HCT116 (cell line): Measurements from ENCODE around the gene PEMT.

ENCODE experiments used
- CEBPB ChIP-seq: IDR thresholded peaks from 2 replicates; pipeline ENCODE4 v1.6.1; 2012; ENCODE audit warnings: low read depth
- CTCF ChIP-seq, 3 experiments: fragments of 200-600 bp in 1 of 3; sonication (generic) in 1 of 3; IDR thresholded peaks in 2 of 3; conservative IDR thresholded peaks in 1 of 3; 2 replicates each; pipeline ENCODE4 v1.5.1; 2012 to 2017; ENCODE audit warnings: low read depth in 2 of 3, low read length in 2 of 3, antibody characterized with exemption in 1 of 3, borderline replicate concordance in 1 of 3, control low read depth in 1 of 3, mild to moderate bottlenecking in 1 of 3, mixed read lengths in 1 of 3, mixed run types in 1 of 3, moderate library complexity in 1 of 3; ENCODE audit not compliant: insufficient read depth in 1 of 3
- EGR1 ChIP-seq: IDR thresholded peaks from 2 replicates; pipeline ENCODE4 v1.6.1; 2012; ENCODE audit warnings: low read depth
- EZH2phosphoT487 ChIP-seq: fragments of 200-600 bp; IDR thresholded peaks from 2 replicates; pipeline ENCODE4 v1.6.1; 2018; ENCODE audit warnings: antibody characterized with exemption, borderline replicate concordance
- JUND ChIP-seq: IDR thresholded peaks from 2 replicates; pipeline ENCODE4 v1.6.1; 2012
- POLR2A ChIP-seq: IDR thresholded peaks from 2 replicates; pipeline ENCODE4 v1.7.0; 2011; ENCODE audit warnings: borderline replicate concordance; ENCODE audit not compliant: insufficient read depth, insufficient read length; ENCODE audit errors: extremely low read depth
- POLR2AphosphoS5 ChIP-seq: IDR thresholded peaks from 2 replicates; pipeline ENCODE4 v1.6.1; 2011; ENCODE audit warnings: mild to moderate bottlenecking, low read depth, low read length, moderate library complexity
- SIN3A ChIP-seq: IDR thresholded peaks from 2 replicates; pipeline ENCODE4 v1.6.1; 2012; ENCODE audit warnings: low read depth
- SP1 ChIP-seq: IDR thresholded peaks from 2 replicates; pipeline ENCODE4 v1.6.1; 2012; ENCODE audit warnings: low read depth
- TCF7L2 ChIP-seq: IDR thresholded peaks from 2 replicates; pipeline ENCODE4 v1.7.0; 2011; ENCODE audit warnings: borderline replicate concordance, inconsistent platforms; ENCODE audit not compliant: insufficient read depth, insufficient read length; ENCODE audit errors: extremely low read depth
- YY1 ChIP-seq: IDR thresholded peaks from 2 replicates; pipeline ENCODE4 v1.6.1; 2011; ENCODE audit warnings: low read length, low read depth, moderate library complexity, mild to moderate bottlenecking; ENCODE audit not compliant: insufficient replicate concordance; ENCODE audit errors: extremely low read depth
- TF ChIP-seq, protein P1 (sequence below): IDR thresholded peaks from 2 replicates; pipeline ENCODE4 v1.6.1; 2012; ENCODE audit warnings: low read depth
- TF ChIP-seq, protein P2 (sequence below): IDR thresholded peaks from 2 replicates; pipeline ENCODE4 v1.6.1; 2012

- no peak for TF ChIP-seq YY1
- TF ChIP-seq CTCF (IDR thresholded peaks at IDR 0.05 in 2 of 3, conservative IDR thresholded peaks at IDR 0.05 in 1 of 3; ENCODE audit: borderline replicate concordance in 1 of 3, insufficient read depth in 1 of 3, low read depth in 2 of 3, low read length in 2 of 3), result no peak
- TF ChIP-seq POLR2A, result no peak
- no peak for TF ChIP-seq JUND
- TF ChIP-seq POLR2AphosphoS5, result no peak
- TF ChIP-seq, protein P1, sequence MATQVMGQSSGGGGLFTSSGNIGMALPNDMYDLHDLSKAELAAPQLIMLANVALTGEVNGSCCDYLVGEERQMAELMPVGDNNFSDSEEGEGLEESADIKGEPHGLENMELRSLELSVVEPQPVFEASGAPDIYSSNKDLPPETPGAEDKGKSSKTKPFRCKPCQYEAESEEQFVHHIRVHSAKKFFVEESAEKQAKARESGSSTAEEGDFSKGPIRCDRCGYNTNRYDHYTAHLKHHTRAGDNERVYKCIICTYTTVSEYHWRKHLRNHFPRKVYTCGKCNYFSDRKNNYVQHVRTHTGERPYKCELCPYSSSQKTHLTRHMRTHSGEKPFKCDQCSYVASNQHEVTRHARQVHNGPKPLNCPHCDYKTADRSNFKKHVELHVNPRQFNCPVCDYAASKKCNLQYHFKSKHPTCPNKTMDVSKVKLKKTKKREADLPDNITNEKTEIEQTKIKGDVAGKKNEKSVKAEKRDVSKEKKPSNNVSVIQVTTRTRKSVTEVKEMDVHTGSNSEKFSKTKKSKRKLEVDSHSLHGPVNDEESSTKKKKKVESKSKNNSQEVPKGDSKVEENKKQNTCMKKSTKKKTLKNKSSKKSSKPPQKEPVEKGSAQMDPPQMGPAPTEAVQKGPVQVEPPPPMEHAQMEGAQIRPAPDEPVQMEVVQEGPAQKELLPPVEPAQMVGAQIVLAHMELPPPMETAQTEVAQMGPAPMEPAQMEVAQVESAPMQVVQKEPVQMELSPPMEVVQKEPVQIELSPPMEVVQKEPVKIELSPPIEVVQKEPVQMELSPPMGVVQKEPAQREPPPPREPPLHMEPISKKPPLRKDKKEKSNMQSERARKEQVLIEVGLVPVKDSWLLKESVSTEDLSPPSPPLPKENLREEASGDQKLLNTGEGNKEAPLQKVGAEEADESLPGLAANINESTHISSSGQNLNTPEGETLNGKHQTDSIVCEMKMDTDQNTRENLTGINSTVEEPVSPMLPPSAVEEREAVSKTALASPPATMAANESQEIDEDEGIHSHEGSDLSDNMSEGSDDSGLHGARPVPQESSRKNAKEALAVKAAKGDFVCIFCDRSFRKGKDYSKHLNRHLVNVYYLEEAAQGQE, result no peak
- no peak for TF ChIP-seq SIN3A
- TF ChIP-seq EZH2phosphoT487, result no peak
- no peak for TF ChIP-seq TCF7L2
- no peak for TF ChIP-seq SP1
- TF ChIP-seq EGR1, result no peak
- no peak for TF ChIP-seq CEBPB
- TF ChIP-seq, protein P2, sequence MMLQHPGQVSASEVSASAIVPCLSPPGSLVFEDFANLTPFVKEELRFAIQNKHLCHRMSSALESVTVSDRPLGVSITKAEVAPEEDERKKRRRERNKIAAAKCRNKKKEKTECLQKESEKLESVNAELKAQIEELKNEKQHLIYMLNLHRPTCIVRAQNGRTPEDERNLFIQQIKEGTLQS, result no peak
These were observed 29.9 kb downstream of the PEMT start for GRCh38 chr17:17561408-17562145.
